Neural crest cell (in vitro differentiated cells): Measurements from ENCODE around the gene COMTD1. TPM values are rescaled to one million over a fixed set of nuclear protein-coding genes. Genes with fewer than 3 reads are reported as not detected.
"Not testable (repeated sequence)": the region's sequence is repeated elsewhere in the genome, so short reads cannot be mapped to it uniquely, and the experiment has no call there.

ENCODE experiments used
- DNase-seq: peaks from one replicate; pipeline ENCODE4 v3.0.0; 2021; ENCODE audit warnings: low read depth, mixed read lengths, low spot score
- H3K27ac Mint-ChIP-seq: one replicate; pipeline ENCODE4 v1.8.0; 2021; ENCODE audit warnings: mild to moderate bottlenecking, mixed read lengths; ENCODE audit not compliant: unreplicated experiment
- H3K27me3 Mint-ChIP-seq: 2 replicates; pipeline ENCODE4 v1.8.0; 2021; ENCODE audit warnings: low read depth, mild to moderate bottlenecking, mixed read lengths
- H3K36me3 Mint-ChIP-seq: 2 replicates; pipeline ENCODE4 v1.8.0; 2021; ENCODE audit warnings: low read depth, mild to moderate bottlenecking, mixed read lengths
- H3K4me1 Mint-ChIP-seq: 2 replicates; pipeline ENCODE4 v1.8.0; 2021; ENCODE audit warnings: mixed read lengths
- H3K4me3 Mint-ChIP-seq: one replicate; pipeline ENCODE4 v1.8.0; 2021; ENCODE audit warnings: mild to moderate bottlenecking, mixed read lengths
- H3K9me3 Mint-ChIP-seq: 2 replicates; pipeline ENCODE4 v1.8.0; 2021; ENCODE audit warnings: mixed read lengths
- total RNA-seq: library from RNA; stranded (reverse); gene quantifications from 2 replicates; pipeline ENCODE4 v1.2.1, GENCODE V29; 2021
- TF ChIP-seq, protein P1 (sequence below): fragments of 200-600 bp; sonication (generic); conservative IDR thresholded peaks from 2 replicates; pipeline ENCODE4 v1.5.0; 2021; ENCODE audit warnings: antibody characterized with exemption, mild to moderate bottlenecking

The COMTD1 gene
- total RNA-seq, 1 donor from 2014 or later, result 4.7 TPM

DNA sequence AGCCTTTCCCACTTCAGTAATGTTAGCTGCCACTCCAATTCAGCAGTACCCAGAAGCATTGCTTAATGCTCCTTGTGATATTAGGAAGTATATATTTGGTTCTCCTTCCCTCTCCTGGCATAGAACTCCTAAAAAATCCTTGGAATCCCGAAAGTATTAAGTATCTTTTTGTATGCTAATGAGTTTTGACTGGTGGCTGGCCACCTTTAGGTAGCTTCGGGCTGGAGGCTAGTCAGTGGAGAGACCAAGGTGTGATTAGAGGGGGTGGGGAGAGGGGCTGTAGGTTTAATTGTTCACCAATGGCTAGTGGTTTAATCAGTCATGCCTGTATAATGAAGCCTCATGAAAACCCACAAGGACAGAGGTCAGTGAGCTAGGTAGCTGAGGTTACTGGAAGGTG, 12.2 kb downstream of the COMTD1 start:
- Mint-ChIP-seq H3K4me1 (peaks cover 31% of the 10 kb centered on the region), H3K27ac (peak overlapping the region; percentile 75), H3K4me3 (no peak overlapping the region), H3K36me3 (peaks cover 18% of the 10 kb centered on the region), H3K9me3 (no peaks in the 10 kb centered on the region), H3K27me3 (no peaks in the 10 kb centered on the region)
- TF ChIP-seq, protein P1, sequence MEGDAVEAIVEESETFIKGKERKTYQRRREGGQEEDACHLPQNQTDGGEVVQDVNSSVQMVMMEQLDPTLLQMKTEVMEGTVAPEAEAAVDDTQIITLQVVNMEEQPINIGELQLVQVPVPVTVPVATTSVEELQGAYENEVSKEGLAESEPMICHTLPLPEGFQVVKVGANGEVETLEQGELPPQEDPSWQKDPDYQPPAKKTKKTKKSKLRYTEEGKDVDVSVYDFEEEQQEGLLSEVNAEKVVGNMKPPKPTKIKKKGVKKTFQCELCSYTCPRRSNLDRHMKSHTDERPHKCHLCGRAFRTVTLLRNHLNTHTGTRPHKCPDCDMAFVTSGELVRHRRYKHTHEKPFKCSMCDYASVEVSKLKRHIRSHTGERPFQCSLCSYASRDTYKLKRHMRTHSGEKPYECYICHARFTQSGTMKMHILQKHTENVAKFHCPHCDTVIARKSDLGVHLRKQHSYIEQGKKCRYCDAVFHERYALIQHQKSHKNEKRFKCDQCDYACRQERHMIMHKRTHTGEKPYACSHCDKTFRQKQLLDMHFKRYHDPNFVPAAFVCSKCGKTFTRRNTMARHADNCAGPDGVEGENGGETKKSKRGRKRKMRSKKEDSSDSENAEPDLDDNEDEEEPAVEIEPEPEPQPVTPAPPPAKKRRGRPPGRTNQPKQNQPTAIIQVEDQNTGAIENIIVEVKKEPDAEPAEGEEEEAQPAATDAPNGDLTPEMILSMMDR, result no peak
- no peak for DNase-seq

DNA sequence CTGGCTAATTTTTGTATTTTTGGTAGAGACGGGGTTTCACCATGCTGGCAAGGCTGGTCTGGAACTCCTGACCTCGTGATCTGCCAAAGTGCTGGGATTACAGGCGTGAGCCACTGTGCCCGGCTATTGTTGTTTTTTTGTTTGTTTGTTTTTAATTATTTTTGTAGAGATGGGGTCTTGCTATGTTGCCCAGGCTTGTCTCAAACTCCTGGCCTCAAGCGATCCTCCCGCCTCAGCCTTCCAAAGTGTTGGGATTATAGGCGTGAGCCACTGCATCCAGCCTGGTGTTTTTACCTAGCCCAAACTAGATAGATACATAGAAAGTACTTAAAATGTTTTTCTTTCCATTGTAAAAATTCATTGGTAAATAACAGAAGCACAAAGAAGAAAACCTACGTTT, 14.3 kb downstream of the COMTD1 start:
- H3K27me3 Mint-ChIP-seq, H3K4me3 Mint-ChIP-seq, H3K9me3 Mint-ChIP-seq, H3K27ac Mint-ChIP-seq, DNase-seq: not testable (repeated sequence)
- peaks cover 18% of the 10 kb centered on the region for H3K36me3 Mint-ChIP-seq
- H3K4me1 Mint-ChIP-seq, result peaks cover 26% of the 10 kb centered on the region

DNA sequence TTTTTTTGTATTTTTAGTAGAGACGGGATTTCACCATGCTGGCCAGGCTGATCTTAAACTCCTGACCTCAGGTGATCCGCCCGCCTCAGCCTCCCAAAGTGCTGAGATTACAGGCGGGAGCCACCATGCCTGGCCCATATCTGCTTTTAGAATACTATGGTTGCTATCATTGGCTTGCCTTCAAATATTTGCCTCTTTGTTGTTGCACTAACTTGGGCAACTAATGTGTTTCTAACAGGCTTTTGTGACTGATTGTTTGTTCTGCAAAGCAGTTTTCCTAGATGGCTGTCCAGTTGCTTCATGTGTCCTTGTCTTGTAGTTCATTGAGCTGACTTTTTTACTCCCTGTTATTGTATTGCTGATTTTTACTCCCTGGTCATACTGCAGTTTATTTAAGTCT, 15.5 kb downstream of the COMTD1 start:
- H3K4me3 Mint-ChIP-seq, result no peak overlapping the region
- H3K36me3 Mint-ChIP-seq, result peaks cover 21% of the 10 kb centered on the region
- H3K27me3 Mint-ChIP-seq, result no peaks in the 10 kb centered on the region
- TF ChIP-seq, protein P1, result no peak
- peaks cover 14% of the 10 kb centered on the region for H3K4me1 Mint-ChIP-seq
- no peaks in the 10 kb centered on the region for H3K9me3 Mint-ChIP-seq
- H3K27ac Mint-ChIP-seq, result no peak overlapping the region
- DNase-seq, result no peak

DNA sequence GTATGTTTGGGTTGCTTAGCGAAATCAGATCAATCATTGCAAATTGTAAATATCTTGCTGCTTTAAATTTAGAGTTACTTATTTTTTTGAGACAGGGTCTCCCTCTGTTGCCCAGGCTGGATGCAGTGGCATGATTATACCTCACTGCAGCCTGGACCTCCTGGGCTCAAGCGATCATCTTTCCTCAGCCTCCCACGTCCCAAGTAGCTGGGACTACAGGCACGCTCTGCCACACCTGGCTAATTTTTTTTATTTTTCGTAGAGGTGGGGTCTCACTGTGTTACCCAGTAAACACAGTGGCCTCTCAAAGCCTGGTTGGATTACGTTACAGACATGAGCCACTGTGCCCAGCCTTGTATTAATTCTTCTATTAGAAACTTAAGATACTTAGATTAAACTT, 23.4 kb downstream of the COMTD1 start:
- no peak overlapping the region for H3K27ac Mint-ChIP-seq
- peak overlapping the region; percentile 91 for H3K4me3 Mint-ChIP-seq
- DNase-seq, result no peak
- H3K36me3 Mint-ChIP-seq, result peaks cover 8% of the 10 kb centered on the region
- no peaks in the 10 kb centered on the region for H3K27me3 Mint-ChIP-seq
- H3K9me3 Mint-ChIP-seq, result no peaks in the 10 kb centered on the region
- H3K4me1 Mint-ChIP-seq, result peaks cover 21% of the 10 kb centered on the region
- TF ChIP-seq, protein P1, result no peak

DNA sequence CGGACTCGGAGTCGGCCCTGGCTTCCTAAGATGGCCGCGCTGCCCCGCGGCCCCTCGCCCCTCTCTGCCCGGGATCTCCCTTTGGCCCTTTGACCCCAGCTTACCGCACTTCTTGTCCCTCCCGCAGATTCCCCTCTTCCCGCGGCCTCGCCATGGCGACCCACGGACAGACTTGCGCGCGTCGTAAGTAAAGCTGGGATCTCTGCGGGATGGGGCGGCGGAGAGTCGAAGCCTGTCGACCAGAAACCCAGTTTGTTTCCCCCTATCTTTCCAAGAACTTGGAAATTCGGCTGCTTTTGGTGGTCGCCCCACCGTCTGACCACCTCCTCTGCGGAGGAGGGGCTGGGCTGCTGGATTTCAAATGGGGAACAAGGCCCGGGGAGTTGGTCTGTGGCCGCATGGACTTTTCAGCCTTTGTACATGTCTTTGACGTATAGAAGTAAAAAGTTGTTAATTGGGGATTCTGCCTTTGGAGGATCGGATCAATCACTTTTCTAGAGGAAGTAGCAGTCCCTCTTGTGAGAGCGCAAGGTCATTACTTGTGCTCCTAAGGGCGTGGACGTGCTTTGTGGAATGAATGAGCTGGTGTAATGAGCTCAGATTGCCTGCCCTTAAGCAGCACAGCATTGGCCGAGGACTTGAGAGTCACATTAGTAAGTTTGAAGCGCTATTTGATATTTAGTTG, 24.6 kb downstream of the COMTD1 start:
- Mint-ChIP-seq H3K27me3 (no peaks in the 10 kb centered on the region), H3K9me3 (no peaks in the 10 kb centered on the region), H3K4me3 (peak overlapping the region; percentile 91), H3K27ac (peak overlapping the region; percentile 93), H3K4me1 (peaks cover 21% of the 10 kb centered on the region), H3K36me3 (peaks cover 7% of the 10 kb centered on the region)
- TF ChIP-seq, protein P1, result no peak
- DNase-seq, result no peak

DNA sequence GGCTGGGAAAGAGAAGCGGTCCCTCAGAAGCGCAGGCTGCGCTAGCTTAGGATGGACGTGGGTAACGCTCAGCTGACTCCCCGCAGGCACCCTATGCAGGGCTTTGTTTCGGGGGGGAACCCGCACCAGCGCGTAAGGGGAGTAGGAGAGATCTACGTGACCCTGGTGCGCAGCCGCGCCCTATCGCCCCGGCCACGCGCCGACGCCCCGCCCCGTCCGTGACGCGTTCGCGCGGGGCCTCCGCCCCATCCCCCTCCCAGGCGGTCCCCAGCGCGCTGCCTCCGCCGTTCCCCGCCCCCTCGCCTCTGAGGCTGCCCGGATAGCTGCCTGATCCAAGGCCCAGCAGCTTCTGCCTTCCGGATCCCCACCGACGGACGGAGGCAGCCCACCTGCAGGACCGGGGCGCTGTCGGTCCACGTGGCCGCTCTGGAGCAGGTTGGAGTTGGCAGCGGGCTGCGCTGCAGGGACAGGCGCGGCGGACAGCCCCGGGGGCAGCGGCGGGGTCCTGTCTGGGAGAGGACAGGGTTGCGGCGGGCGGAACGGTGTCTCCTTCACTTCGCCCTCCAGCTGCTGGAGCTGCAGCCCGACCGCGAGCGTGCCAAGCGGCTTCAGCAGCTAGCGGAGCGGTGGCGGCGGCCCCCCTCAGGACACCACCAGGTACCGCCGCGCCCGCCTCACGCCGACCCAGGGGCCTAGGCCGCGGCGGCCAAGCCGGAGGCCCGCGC, 25.3 kb downstream of the COMTD1 start, which contains the start of gene VDAC2:
VDAC2 (plus strand) TSS at position 515 of the 725 bp plus-strand sequence. CDS start 363 bp downstream, outside the sequence.
- H3K9me3 Mint-ChIP-seq, result no peaks in the 10 kb centered on the region
- TF ChIP-seq, protein P1, result no peak
- no peaks in the 10 kb centered on the region for H3K27me3 Mint-ChIP-seq
- DNase-seq, result peak; percentile 90
- H3K4me1 Mint-ChIP-seq, result peaks cover 21% of the 10 kb centered on the region
- H3K27ac Mint-ChIP-seq, result peak within 1 kb of the TSS; percentile 99
- H3K36me3 Mint-ChIP-seq, result peaks cover 4% of the 10 kb centered on the region
- H3K4me3 Mint-ChIP-seq, result peak within 1 kb of the TSS; percentile 97
